Stimulated activated naive CD8-positive, alpha-beta T cell treated with anti-CD3 and anti-CD28 coated beads, Interleukin-15, amount 100 ng/mL, for 72 hours (primary cell): ENCODE data around the gene RNASEL.

Experiments used
- ATAC-seq: fragments of 150-1000 bp; cut with Tn5 transposase; 2 replicates; pipeline ENCODE4 v1.10.0; 2021; ENCODE audit warnings: mild to moderate bottlenecking, moderate library complexity
- DNase-seq, 2 donors: peaks; one replicate each; pipeline ENCODE4 v3.0.0; 2021 to 2022
- H3K27ac Mint-ChIP-seq, 2 donors: one replicate each; pipeline ENCODE4 v1.8.0; 2022; ENCODE audit warnings: mild to moderate bottlenecking in 2 of 2, mixed read lengths in 2 of 2, moderate library complexity in 2 of 2
- H3K27me3 Mint-ChIP-seq: one replicate; pipeline ENCODE4 v1.8.0; 2022; ENCODE audit warnings: mixed read lengths
- H3K4me1 Mint-ChIP-seq: one replicate; pipeline ENCODE4 v1.8.0; 2022; ENCODE audit warnings: mild to moderate bottlenecking, mixed read lengths
- H3K4me3 Mint-ChIP-seq, 2 donors: one replicate each; pipeline ENCODE4 v1.8.0; 2022; ENCODE audit warnings: mild to moderate bottlenecking in 2 of 2, mixed read lengths in 2 of 2, moderate library complexity in 1 of 2
- H3K9me3 Mint-ChIP-seq, 2 donors: one replicate each; pipeline ENCODE4 v1.8.0; 2022; ENCODE audit warnings: mixed read lengths in 2 of 2

Gene RNASEL

DNA sequence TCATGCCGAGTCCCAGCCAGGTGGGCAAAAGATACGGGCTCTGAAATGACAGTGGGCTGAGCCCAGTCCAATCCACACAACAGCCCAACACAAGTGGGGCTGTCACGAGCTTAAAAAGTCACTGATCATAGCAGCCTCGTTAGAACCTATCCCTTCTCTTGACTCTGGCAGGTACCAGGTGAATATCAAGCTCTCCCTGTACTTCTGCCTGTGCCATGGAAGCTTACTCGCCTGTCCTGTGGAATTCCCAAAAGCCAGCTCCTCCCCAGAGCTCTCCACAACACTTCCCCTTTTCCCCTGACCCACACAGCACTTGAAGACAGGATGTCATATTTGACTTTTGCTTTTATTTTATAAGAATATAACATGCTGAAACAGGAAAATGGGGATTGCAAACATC lies 9.2 kb upstream of the RNASEL start:
- Mint-ChIP-seq H3K27ac (peak overlapping the region in 1 of 2 donors; percentile 6), H3K4me3 (peak overlapping the region in 1 of 2 donors; percentile 27), H3K9me3 (no peaks in the 10 kb centered on the region), H3K27me3 (peaks cover 7% of the 10 kb centered on the region), H3K4me1 (peaks cover 12% of the 10 kb centered on the region)
- DNase-seq (no peak), ATAC-seq (no peak)

DNA sequence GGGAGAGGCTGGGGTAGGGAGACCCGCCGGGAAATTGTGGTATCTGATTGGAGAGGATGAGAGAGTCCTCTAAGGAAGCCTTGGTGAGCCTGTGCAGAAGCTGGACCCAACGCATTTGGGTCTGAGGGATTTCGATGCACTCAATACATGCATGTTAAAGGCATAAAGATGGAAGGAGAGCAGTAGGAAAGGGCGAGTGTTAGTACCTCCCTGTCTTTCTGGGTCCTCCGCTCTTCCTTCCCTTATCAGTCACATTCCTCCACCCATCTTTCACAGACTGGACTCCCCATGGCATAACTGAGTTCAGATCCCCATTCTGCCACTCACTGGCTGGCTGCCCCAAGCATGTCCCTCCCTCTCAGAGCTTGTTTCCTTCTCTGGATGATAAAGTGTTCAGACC lies 7.9 kb upstream of the RNASEL start:
- Mint-ChIP-seq H3K4me3 (no peak overlapping the region), H3K27me3 (peaks cover 8% of the 10 kb centered on the region), H3K4me1 (peaks cover 12% of the 10 kb centered on the region), H3K9me3 (no peaks in the 10 kb centered on the region), H3K27ac (no peak overlapping the region)
- DNase-seq, result no peak
- ATAC-seq, result peak; percentile 42

DNA sequence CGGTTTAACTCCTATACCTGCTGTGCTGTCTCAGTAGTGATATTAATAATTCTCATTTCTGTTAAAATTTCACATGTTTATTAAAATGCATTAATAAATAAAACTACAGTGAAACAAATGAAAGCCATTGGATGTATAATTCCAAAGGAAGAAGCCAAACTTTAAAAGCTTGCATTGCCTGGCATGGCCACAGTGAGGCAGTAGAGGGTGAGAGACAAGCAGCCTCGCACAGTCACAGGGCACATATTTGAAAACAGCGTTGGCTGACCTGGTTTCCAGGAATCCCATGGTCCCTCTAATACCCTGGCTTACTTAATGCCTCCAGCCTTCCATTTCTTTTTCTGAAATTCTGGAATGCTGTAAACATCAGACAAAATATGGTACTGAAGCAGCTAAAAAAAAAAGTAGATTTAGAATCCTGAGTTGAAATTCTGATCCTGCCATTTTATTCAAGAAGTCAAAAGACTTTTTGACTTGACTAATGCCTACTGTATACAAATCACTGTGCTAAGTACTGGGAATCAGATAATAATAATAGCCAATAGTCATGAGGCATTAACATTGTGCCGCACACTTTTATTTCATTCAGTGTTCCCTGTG lies 6.7 kb upstream of the RNASEL start:
- ATAC-seq, result no peak
- H3K27ac Mint-ChIP-seq, result no peak overlapping the region

DNA sequence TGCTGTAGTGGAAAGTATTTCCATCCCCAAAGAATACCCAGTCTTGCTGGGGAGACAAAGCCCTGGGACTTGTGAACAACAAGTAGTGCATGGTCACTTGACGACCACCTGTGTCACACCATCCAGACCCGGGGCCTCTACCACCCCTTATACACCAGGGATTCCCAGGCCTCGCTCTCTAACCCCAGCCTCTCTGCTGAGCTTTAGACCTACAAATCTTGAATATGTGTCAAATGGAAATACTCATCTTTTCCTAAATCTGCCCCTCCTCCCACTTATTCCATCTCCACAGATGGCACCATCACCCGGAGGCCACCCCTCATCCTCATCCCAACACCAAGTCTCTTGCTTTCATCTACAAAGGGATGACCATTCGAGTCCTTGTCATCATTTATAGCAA lies 875 bp upstream of the RNASEL start:
- H3K4me3 Mint-ChIP-seq, result peak overlapping the region in 1 of 2 donors; percentile 20
- DNase-seq (no peak), ATAC-seq (no peak)
- peak overlapping the region in 1 of 2 donors; percentile 83 for H3K27ac Mint-ChIP-seq
- H3K4me1 Mint-ChIP-seq, result peaks cover 37% of the 10 kb centered on the region
- peaks cover 0 to 6% of the 10 kb centered on the region in 2 donors for H3K9me3 Mint-ChIP-seq
- peaks cover 8% of the 10 kb centered on the region for H3K27me3 Mint-ChIP-seq

More for the DNA sequence above, 6.7 kb upstream of the RNASEL start:
- H3K9me3 Mint-ChIP-seq, result no peaks in the 10 kb centered on the region
- H3K4me3 Mint-ChIP-seq, result no peak overlapping the region
- H3K27me3 Mint-ChIP-seq, result peaks cover 8% of the 10 kb centered on the region
- DNase-seq, result peak; percentile 44 to 63
- peaks cover 12% of the 10 kb centered on the region for H3K4me1 Mint-ChIP-seq

DNA sequence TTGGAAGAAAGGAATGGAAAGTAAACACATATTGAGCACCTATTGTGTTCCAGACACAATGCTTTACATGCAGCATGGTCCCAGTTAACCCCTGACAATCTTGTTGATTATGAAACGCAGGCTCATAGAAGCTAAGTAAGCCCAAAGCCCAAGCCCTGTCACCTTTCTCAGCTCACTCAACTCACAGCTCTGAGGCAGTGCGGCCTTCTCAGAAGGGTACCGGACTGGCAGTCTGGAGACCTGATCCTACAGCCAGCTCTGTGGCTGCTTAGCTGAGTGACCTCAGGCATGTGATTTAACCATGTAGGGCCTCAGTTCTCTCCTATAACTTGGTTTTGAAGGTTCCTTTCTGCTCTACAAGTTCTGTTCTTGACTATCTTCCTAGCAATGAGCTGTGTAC lies 464 bp upstream of the RNASEL start:
- Mint-ChIP-seq H3K27ac (peak overlapping the region; percentile 99), H3K27me3 (peaks cover 8% of the 10 kb centered on the region), H3K4me1 (peaks cover 41% of the 10 kb centered on the region), H3K9me3 (peaks cover 0 to 6% of the 10 kb centered on the region in 2 donors), H3K4me3 (peak overlapping the region; percentile 96 to 98)
- ATAC-seq (no peak), DNase-seq (no peak)

DNA sequence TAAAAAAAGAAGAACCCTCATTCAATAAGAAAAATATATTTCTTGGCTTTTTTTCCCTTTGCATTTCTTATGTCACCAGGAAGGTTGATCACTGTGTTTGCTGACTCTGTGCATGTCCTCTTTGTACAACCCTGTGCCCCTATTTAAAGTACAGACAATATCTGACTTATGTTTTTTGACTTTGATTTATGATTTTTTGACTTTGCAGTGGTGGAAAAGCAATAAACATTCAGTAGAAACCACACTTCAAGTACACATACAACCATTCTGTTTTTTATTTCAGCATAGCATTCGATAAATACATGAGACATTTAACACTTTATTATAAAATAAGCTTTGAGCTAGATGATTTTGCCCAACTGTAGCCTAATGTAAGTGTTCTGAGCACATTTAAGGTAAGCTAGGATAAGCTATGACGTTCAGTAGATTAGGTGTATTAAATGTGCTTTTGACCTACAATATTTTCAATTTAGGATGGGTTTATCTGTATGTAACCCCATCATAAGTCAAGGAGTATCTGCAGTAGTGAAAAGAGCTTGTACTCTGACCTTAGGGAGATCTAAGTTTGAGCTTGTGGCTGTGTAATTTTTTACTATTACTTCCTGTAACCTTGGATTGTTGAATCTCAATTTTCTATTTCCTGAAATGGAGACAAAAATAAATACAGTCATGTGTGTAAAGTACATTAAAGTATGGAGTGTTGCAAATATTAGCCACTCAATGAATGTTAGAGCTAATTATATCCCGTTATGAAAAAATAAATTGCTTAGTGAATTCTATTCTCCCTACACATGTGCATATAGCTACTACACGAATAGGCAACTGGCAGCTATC lies 1.2 kb downstream of the RNASEL start:
- H3K4me1 Mint-ChIP-seq, result peaks cover 57% of the 10 kb centered on the region
- peak; percentile 33 for ATAC-seq

DNA sequence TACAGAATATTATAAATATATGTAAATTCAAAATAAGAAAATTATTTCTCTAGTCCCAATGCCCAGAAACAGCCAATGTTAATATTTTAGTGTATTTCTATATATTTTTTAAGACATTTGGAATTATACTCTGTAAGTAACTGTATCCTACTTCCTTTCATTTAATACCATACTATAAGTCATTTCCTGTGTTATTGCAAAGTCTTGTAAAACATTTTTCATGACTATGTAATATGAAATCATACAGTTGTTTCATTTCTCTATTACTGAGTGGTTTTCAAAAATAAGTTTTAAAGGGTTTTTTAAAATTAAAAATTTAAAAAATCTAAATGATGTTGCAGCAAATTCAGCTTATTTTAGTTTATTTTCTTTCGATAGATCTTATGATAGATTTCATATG lies 2.0 kb downstream of the RNASEL start:
- H3K27ac Mint-ChIP-seq, result no peak overlapping the region
- ATAC-seq (no peak), DNase-seq (no peak)
- H3K27me3 Mint-ChIP-seq, result no peaks in the 10 kb centered on the region
- peaks cover 0 to 6% of the 10 kb centered on the region in 2 donors for H3K9me3 Mint-ChIP-seq
- H3K4me1 Mint-ChIP-seq, result peaks cover 59% of the 10 kb centered on the region
- no peak overlapping the region for H3K4me3 Mint-ChIP-seq

More for the DNA sequence above, 1.2 kb downstream of the RNASEL start:
- Mint-ChIP-seq H3K4me3 (peak overlapping the region; percentile 96 to 98), H3K27me3 (no peaks in the 10 kb centered on the region), H3K9me3 (peaks cover 0 to 6% of the 10 kb centered on the region in 2 donors), H3K27ac (peak overlapping the region; percentile 99)
- no peak for DNase-seq

DNA sequence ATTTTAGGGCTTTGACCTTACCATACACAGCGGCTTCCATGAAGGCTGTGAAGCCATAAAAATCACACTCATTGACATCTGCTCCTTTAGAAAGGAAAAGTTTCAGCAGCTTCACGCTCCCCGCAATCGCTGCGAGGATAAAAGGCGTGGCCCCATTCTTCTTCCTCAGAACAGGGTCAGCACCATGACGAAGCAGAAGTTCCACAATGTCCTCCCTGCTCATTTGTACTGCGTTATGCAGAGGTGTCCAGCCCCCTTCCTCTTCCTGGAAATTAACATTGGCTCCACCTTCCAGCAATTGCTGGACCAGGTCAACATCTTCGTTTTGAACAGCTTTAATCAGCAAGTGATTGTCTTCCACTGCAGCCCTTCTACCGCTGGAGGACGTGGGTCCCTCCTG lies 2.7 kb downstream of the RNASEL start:
- no peaks in the 10 kb centered on the region for H3K27me3 Mint-ChIP-seq
- no peak for DNase-seq
- H3K9me3 Mint-ChIP-seq, result peaks cover 0 to 6% of the 10 kb centered on the region in 2 donors
- no peak overlapping the region for H3K27ac Mint-ChIP-seq
- ATAC-seq, result no peak
- H3K4me1 Mint-ChIP-seq, result peaks cover 59% of the 10 kb centered on the region
- no peak overlapping the region for H3K4me3 Mint-ChIP-seq

DNA sequence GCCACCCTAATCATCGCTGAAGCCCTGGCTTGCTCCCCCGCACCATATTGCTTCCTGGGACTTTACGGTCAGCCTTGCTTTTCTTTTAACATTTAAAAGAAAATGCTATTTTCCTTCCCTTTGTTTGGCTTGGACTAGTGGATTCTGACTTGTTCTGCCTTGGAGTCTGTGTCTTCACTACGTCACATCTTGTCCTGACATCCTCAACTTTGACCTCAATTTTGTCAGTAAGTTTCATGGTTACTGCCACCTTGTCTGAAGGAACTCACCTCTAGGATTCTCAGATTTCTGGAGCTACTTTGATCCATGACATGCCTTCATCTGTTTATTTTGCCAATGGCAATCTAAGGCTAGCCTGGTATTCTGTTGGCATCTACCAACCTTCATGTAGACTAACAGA lies 4.3 kb downstream of the RNASEL start:
- Mint-ChIP-seq H3K27ac (no peak overlapping the region), H3K9me3 (peaks cover 0 to 6% of the 10 kb centered on the region in 2 donors), H3K4me1 (peaks cover 61% of the 10 kb centered on the region), H3K27me3 (no peaks in the 10 kb centered on the region), H3K4me3 (no peak overlapping the region)
- DNase-seq (no peak), ATAC-seq (no peak)

DNA sequence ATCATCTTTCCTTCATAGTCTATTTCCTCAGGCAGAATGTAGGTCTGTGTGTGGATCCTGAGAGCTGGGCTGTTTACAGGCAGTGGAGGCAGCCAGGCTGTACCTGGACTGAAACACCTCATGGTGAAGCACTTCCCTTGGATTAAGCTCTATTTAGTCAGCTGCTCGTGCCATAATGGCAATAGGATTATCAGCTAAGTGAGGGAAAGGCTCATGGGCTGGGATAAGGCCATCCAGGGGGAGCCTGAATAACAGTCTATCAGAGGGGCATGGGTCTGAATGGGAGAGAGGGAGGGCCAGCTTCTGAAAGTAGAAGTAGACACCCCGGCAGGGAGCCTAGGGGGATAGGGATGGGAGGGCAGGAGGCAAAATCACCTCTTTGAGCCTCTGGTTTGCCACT lies 8.3 kb downstream of the RNASEL start:
- peak; percentile 15 for ATAC-seq
- no peak overlapping the region for H3K27ac Mint-ChIP-seq

DNA sequence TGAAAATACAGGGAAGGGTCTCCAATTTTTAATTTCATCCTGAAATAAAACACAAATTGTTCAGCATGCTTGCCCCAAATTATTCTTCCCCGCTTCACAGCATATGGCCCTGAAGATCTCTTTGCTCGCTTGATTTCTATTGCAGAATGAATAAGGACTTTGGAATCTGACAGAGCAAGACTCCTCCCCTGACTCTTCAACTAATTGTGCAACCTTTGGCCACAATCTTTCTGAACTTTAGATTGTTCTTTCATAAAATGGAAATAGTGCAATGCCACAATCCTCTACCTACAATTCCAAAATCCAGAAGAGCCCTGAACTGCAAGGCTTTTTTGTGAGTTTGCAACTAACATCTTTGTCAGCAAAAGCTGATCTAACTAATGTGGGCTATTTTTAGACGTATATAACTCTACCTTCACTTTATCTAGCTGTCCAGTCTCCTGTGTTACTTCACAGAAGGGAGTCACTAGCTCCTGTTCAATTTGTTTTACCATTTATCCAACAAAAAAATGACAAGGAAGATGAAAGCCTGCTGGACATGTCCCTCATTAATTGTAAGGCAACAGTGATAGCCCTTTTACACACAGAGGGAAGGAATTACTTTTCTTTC lies 13.4 kb downstream of the RNASEL start:
- ATAC-seq (no peak), DNase-seq (no peak)
- H3K4me3 Mint-ChIP-seq, result no peak overlapping the region
- H3K27ac Mint-ChIP-seq, result no peak overlapping the region
- H3K9me3 Mint-ChIP-seq, result no peaks in the 10 kb centered on the region
- H3K4me1 Mint-ChIP-seq, result peaks cover 3% of the 10 kb centered on the region
- no peaks in the 10 kb centered on the region for H3K27me3 Mint-ChIP-seq

More for the DNA sequence above, 8.3 kb downstream of the RNASEL start:
- no peak for DNase-seq
- Mint-ChIP-seq H3K9me3 (no peaks in the 10 kb centered on the region), H3K27me3 (no peaks in the 10 kb centered on the region), H3K4me1 (peaks cover 36% of the 10 kb centered on the region), H3K4me3 (no peak overlapping the region)

DNA sequence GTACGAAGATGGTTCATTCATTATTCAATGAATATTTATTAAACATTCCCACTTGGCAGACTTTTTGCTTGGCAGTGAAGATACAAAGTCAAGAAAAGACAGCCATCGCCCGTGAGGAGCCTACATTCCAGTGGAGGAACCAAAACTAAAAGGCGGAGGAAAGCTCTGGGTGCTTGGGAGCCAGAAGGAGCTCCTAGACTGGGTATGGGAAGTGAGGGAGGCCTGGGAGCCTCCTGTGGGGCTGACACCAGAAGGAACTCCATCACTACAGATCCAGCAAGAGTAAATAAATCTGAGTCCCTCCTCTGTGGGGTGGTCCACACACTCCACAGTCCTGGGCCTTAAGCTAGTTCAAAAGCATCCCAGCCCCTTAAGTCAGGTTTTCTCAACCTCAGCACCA lies 14.9 kb downstream of the RNASEL start:
- Mint-ChIP-seq H3K9me3 (no peaks in the 10 kb centered on the region), H3K27me3 (no peaks in the 10 kb centered on the region), H3K27ac (no peak overlapping the region), H3K4me3 (no peak overlapping the region), H3K4me1 (no peaks in the 10 kb centered on the region)
- DNase-seq, result no peak
- no peak for ATAC-seq

DNA sequence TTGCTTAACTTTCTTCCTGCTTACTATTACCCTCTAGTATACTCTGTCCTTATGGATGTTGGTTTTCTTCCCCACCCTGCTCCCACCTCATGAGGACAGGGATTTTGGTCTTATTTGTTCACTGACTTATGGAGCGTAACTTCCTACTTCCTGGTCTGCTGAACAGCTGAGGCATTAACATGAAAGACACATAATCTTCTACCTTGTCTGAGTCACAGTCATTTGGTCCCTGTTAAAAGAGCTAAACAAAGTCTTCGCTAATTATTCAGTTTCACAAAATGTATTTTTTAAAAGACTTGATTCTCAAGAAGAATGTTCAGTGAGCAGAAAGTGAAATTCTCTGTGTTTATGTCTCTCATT lies 18.5 kb downstream of the RNASEL start:
- H3K4me3 Mint-ChIP-seq, result no peak overlapping the region
- H3K4me1 Mint-ChIP-seq, result no peaks in the 10 kb centered on the region
- H3K27me3 Mint-ChIP-seq, result no peaks in the 10 kb centered on the region
- DNase-seq (no peak), ATAC-seq (no peak)
- no peak overlapping the region for H3K27ac Mint-ChIP-seq
- H3K9me3 Mint-ChIP-seq, result no peaks in the 10 kb centered on the region

DNA sequence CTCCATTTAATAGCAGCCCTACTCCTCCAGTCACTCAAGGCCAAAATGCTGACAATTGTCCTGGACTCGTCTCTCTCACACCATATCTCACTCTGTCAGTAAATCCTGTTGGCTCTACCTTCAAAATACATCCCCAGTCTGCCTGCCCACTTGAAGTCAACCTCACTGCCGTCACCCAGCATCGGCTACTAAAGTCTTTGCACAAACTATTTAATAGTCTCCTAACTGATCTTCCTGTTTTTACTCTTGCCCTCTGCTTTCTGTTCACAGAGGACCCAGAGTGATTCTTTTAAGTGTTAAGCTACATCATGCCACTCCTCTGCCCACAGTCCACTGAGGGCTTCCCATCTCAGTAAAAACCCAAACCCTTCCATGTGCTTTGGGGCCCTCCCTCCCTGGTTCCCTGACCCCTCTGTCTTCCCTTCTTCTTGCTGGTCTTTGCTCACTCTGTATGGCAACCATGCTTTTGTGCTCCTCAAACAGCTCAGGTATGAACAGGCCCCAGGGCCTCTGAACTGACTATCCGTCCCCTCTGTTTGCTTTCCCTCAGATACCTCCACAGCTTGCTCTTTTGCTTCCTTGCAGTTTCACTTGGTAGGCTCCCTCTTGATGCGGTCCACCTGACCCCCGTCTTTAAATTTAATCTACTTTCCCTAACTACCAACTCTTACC lies 19.0 kb downstream of the RNASEL start:
- ATAC-seq (no peak), DNase-seq (no peak)
- H3K27ac Mint-ChIP-seq, result no peak overlapping the region
- H3K9me3 Mint-ChIP-seq, result no peaks in the 10 kb centered on the region
- no peaks in the 10 kb centered on the region for H3K4me1 Mint-ChIP-seq
- H3K4me3 Mint-ChIP-seq, result no peak overlapping the region
- H3K27me3 Mint-ChIP-seq, result no peaks in the 10 kb centered on the region

DNA sequence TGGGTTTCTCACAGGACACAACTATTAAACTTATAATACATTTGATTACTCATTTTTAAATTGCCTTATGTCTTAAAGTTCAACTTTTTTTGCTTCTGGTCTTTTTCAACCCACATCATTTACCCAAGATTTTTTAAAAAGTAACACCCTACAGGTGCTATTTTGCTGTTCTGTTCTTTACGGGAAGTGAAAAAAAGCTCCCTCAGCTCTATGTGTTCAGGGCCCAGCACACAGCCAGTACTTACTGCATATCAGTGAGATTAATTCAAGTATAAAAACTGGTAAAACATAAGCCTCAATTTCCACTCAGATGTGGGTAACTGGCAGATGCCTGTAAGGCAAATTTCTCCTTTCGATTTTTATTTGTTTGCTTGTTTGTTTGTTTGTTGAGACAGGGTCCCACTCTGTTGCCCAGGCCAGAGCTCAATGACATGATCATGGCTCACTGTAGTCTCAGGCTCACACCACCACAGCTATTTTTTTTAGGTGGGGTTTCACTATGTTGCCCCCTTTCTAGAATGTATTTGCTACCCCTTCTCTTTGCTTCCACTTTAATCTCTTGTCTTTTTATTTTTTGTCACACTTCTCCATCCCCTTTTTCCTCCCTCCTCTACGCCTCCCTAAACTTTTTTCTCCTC lies 20.3 kb downstream of the RNASEL start:
- Mint-ChIP-seq H3K27ac (no peak overlapping the region), H3K4me1 (no peaks in the 10 kb centered on the region), H3K4me3 (no peak overlapping the region), H3K27me3 (no peaks in the 10 kb centered on the region), H3K9me3 (no peaks in the 10 kb centered on the region)
- DNase-seq (no peak), ATAC-seq (no peak)
